Liver (tissue), 9 donors: ENCODE measurements around the gene FARP1. TPM values are rescaled to one million over a fixed set of nuclear protein-coding genes. Genes with fewer than 3 reads are reported as not detected.

Experiments
- DNase-seq: peaks from one replicate; pipeline ENCODE4 v3.0.0-alpha.2; 2017; ENCODE audit warnings: low spot score
- H3K27ac ChIP-seq, 2 donors: one replicate each; pipeline ENCODE4 v1.7.0; 2013; ENCODE audit warnings: inconsistent platforms in 2 of 2, low read length in 2 of 2, control low read depth in 1 of 2, low read depth in 1 of 2, mild to moderate bottlenecking in 1 of 2
- H3K27me3 ChIP-seq, 4 donors: one replicate each; pipeline versions ENCODE4 v1.6.1 to v1.7.0; 2013; ENCODE audit warnings: low read length in 3 of 4, inconsistent platforms in 1 of 4, mild to moderate bottlenecking in 1 of 4, moderate library complexity in 1 of 4; ENCODE audit not compliant: control insufficient read depth in 4 of 4, insufficient read depth in 4 of 4
- H3K36me3 ChIP-seq, 4 donors: one replicate each; pipeline versions ENCODE4 v1.6.1 to v1.7.0; 2013; ENCODE audit warnings: low read length in 3 of 4, mild to moderate bottlenecking in 3 of 4, low read depth in 1 of 4, moderate library complexity in 1 of 4; ENCODE audit not compliant: control insufficient read depth in 4 of 4, insufficient read depth in 3 of 4
- H3K4me1 ChIP-seq, 4 donors: one replicate each; pipeline versions ENCODE4 v1.6.1 to v1.7.0; 2013; ENCODE audit warnings: low read length in 3 of 4, mild to moderate bottlenecking in 3 of 4, moderate library complexity in 1 of 4; ENCODE audit not compliant: control insufficient read depth in 4 of 4, insufficient read depth in 4 of 4
- H3K4me3 ChIP-seq, 3 donors: one replicate each; pipeline versions ENCODE4 v1.6.1 to v1.7.0; 2013; ENCODE audit warnings: low read length in 3 of 3, control low read depth in 1 of 3, low read depth in 1 of 3, mild to moderate bottlenecking in 1 of 3
- H3K9ac ChIP-seq, 2 donors: one replicate each; pipeline ENCODE4 v1.7.0; 2013; ENCODE audit warnings: low read length in 2 of 2, mild to moderate bottlenecking in 2 of 2, moderate library complexity in 2 of 2, control low read depth in 1 of 2, low read depth in 1 of 2
- H3K9me3 ChIP-seq, 4 donors: one replicate each; pipeline versions ENCODE4 v1.6.1 to v1.7.0; 2013; ENCODE audit warnings: low read length in 3 of 4; ENCODE audit not compliant: control insufficient read depth in 4 of 4
- EGR1 ChIP-seq, 2 donors: IDR thresholded peaks; 2 replicates each; pipeline ENCODE4 v1.6.1; 2016 to 2018; ENCODE audit warnings: antibody characterized with exemption in 2 of 2, low read depth in 2 of 2
- FOXA1 ChIP-seq: IDR thresholded peaks from 2 replicates; pipeline ENCODE4 v1.6.1; 2016; ENCODE audit warnings: antibody characterized with exemption
- FOXA2 ChIP-seq: IDR thresholded peaks from 2 replicates; pipeline ENCODE4 v1.6.1; 2016; ENCODE audit warnings: antibody characterized with exemption
- GABPA ChIP-seq, 2 donors: IDR thresholded peaks in 1 of 2; conservative IDR thresholded peaks in 1 of 2; 2 replicates each; pipeline ENCODE4 v1.6.1; 2016; ENCODE audit warnings: antibody characterized with exemption in 2 of 2, mild to moderate bottlenecking in 1 of 2, moderate library complexity in 1 of 2
- HNF4A ChIP-seq, 2 donors: conservative IDR thresholded peaks; 2 replicates each; pipeline ENCODE4 v1.6.1; 2016; ENCODE audit warnings: antibody characterized with exemption in 2 of 2, mild to moderate bottlenecking in 2 of 2
- HNF4G ChIP-seq: IDR thresholded peaks from 2 replicates; pipeline ENCODE4 v1.6.1; 2016; ENCODE audit warnings: antibody characterized with exemption
- JUND ChIP-seq, 2 donors: IDR thresholded peaks; 2 replicates each; pipeline ENCODE4 v1.6.1; 2016; ENCODE audit warnings: antibody characterized with exemption in 2 of 2
- NR2F2 ChIP-seq: IDR thresholded peaks from 2 replicates; pipeline ENCODE4 v1.6.1; 2016; ENCODE audit warnings: antibody characterized with exemption
- RAD21 ChIP-seq, 2 donors: IDR thresholded peaks; 2 replicates each; pipeline ENCODE4 v1.6.1; 2016; ENCODE audit warnings: antibody characterized with exemption in 2 of 2, mild to moderate bottlenecking in 2 of 2
- RXRA ChIP-seq, 2 donors: IDR thresholded peaks; 2 replicates each; pipeline ENCODE4 v1.6.1; 2017 to 2018; ENCODE audit warnings: antibody characterized with exemption in 2 of 2, mild to moderate bottlenecking in 1 of 2
- SP1 ChIP-seq: IDR thresholded peaks from 2 replicates; pipeline ENCODE4 v1.6.1; 2018; ENCODE audit warnings: antibody characterized with exemption, mild to moderate bottlenecking
- TAF1 ChIP-seq: conservative IDR thresholded peaks from 2 replicates; pipeline ENCODE4 v1.6.1; 2016; ENCODE audit warnings: antibody characterized with exemption, mild to moderate bottlenecking
- YY1 ChIP-seq: IDR thresholded peaks from 2 replicates; pipeline ENCODE4 v1.6.1; 2016; ENCODE audit warnings: antibody characterized with exemption, mild to moderate bottlenecking
- WGBS: extraction: QIAGEN DNeasy Blood & Tissue Kit; methylation state at CpG from one replicate; pipeline ENCODE4 v1.1.7; 2013; 5-methylcytosine and 5-hydroxymethylcytosine counted together
- polyA plus RNA-seq, 2 donors: library from polyadenylated mRNA; stranded (reverse) in 1 of 2; unstranded in 1 of 2; fragments of 200-250 nt in 1 of 2; fragments of >200 nt in 1 of 2; fragmentation: Nextera tagmentation in 1 of 2; extraction: Ambion mirVana in 1 of 2; gene quantifications; one replicate each; pipeline versions ENCODE4 v1.2.1 to v1.2.3, GENCODE V29; 2013 to 2015
- total RNA-seq, 2 donors: library from RNA; depleted of rRNA; stranded (reverse); fragments of >200 nt; gene quantifications; one replicate each; pipeline ENCODE4 v1.2.3, GENCODE V29; 2014
- TF ChIP-seq, protein P1 (sequence below): IDR thresholded peaks from 2 replicates; pipeline ENCODE4 v1.6.1; 2016; ENCODE audit warnings: antibody characterized with exemption, mild to moderate bottlenecking
- TF ChIP-seq, protein P2 (sequence below): fragments of 150-350 bp; IDR thresholded peaks from 2 replicates; pipeline ENCODE4 v1.5.1; 2017; ENCODE audit warnings: improper control_type of control experiment, low read depth, low read length; ENCODE audit not compliant: missing input control
- TF ChIP-seq, protein P3 (sequence below): IDR thresholded peaks from 2 replicates; pipeline ENCODE4 v1.6.1; 2016; ENCODE audit warnings: antibody characterized with exemption
- donor health status: healthy.
- donor health status: healthy.
- donor health status: healthy.
- donor health status: healthy.
- donor health status: healthy.

Gene FARP1
- total and polyA plus RNA-seq, 4 donors = 28.4 to 62.6 (median 39.8) TPM

DNA sequence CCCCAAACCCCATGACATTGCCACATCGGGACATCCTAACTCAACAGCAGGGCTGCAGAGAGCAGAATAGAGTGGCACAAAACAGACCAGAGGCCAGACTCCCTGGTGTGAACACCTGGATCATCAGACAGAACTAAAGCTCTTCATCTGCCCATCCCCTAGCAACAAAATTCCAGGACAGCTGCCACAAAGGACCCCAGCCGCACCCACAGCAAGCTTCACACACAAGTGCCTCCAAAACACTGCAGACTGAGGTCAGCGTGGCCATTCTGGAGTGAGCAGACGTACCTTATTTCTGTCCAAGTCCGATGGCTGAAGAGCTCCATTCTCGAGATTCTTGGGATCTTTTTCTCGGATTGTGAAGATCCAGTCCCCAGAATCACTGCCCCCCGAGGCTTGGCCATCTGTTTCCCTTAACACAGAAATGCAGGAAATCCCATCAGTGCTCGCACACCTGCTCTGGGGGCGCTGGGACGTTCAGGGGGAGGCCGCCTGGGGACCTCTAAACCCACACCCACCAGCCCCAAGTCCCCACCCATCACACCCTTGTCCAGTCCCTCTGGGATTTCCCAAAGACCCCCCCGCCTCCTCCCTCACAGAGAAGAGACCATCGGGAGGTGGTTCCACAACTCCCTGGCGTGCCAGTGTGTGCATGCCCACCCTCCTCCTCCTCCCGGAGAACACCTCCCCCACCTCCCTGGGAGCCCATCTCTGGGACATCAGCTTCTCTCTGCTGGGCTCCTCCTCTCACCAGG, 318.8 kb downstream of the FARP1 start:
- Histone ChIP-seq H3K27me3 (no peaks in the 10 kb centered on the region), H3K36me3 (peaks cover 12 to 56% (median 41%) of the 10 kb centered on the region in 4 donors), H3K27ac (no peak overlapping the region), H3K4me3 (no peak overlapping the region), H3K4me1 (peaks cover 0 to 3% (median 1%) of the 10 kb centered on the region in 4 donors), H3K9me3 (no peaks in the 10 kb centered on the region), H3K9ac (no peak overlapping the region)
- no peak for TF ChIP-seq EGR1 (IDR thresholded peaks at IDR 0.05; ENCODE audit: low read depth in 2 of 2)
- TF ChIP-seq RXRA (IDR thresholded peaks at IDR 0.05) = no peak
- no peak for TF ChIP-seq FOXA2
- no peak for TF ChIP-seq HNF4A (conservative IDR thresholded peaks at IDR 0.05)
- TF ChIP-seq, protein P1, sequence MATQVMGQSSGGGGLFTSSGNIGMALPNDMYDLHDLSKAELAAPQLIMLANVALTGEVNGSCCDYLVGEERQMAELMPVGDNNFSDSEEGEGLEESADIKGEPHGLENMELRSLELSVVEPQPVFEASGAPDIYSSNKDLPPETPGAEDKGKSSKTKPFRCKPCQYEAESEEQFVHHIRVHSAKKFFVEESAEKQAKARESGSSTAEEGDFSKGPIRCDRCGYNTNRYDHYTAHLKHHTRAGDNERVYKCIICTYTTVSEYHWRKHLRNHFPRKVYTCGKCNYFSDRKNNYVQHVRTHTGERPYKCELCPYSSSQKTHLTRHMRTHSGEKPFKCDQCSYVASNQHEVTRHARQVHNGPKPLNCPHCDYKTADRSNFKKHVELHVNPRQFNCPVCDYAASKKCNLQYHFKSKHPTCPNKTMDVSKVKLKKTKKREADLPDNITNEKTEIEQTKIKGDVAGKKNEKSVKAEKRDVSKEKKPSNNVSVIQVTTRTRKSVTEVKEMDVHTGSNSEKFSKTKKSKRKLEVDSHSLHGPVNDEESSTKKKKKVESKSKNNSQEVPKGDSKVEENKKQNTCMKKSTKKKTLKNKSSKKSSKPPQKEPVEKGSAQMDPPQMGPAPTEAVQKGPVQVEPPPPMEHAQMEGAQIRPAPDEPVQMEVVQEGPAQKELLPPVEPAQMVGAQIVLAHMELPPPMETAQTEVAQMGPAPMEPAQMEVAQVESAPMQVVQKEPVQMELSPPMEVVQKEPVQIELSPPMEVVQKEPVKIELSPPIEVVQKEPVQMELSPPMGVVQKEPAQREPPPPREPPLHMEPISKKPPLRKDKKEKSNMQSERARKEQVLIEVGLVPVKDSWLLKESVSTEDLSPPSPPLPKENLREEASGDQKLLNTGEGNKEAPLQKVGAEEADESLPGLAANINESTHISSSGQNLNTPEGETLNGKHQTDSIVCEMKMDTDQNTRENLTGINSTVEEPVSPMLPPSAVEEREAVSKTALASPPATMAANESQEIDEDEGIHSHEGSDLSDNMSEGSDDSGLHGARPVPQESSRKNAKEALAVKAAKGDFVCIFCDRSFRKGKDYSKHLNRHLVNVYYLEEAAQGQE = no peak
- no peak for TF ChIP-seq YY1
- TF ChIP-seq SP1 = no peak
- TF ChIP-seq FOXA1 = no peak
- no peak for TF ChIP-seq NR2F2
- TF ChIP-seq JUND (IDR thresholded peaks at IDR 0.05) = no peak
- no peak for TF ChIP-seq RAD21 (IDR thresholded peaks at IDR 0.05)
- 96% methylated on average over 16 of the region's 16 CpGs for WGBS
- no peak for DNase-seq

DNA sequence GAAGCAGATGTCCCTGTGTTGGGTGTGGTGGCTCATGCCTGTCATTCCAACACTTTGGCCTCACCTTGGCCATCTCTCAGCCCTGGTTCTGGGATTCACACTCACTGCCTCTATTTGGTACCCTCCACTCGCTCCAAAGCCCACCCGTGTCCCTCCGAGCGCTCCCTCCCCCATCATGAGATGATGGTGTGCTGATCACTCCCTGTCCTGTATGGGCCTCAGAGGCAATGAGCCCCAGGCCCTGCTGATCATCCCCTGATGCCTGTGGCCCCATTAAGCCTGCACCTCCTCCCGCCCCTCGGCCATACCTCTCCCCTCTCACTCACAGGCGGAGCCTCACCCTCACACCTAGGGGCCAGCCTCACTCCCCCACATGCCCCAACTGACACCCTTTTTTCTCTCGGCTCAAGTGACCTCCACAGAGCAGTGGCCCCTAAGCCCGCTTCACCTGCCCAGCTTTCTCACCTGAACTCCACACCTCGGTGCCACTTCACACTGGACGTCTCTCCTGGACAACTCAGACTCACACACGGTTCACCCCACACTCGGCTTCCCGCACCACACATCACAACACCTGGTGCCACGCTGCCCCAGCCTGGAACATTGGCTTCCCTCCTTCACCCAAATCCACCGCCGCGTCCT, 319.5 kb downstream of the FARP1 start:
- Histone ChIP-seq H3K27me3 (no peaks in the 10 kb centered on the region), H3K36me3 (peaks cover 10 to 51% (median 37%) of the 10 kb centered on the region in 4 donors), H3K9me3 (no peaks in the 10 kb centered on the region), H3K4me1 (peaks cover 0 to 10% (median 8%) of the 10 kb centered on the region in 4 donors), H3K27ac (no peak overlapping the region), H3K9ac (no peak overlapping the region), H3K4me3 (no peak overlapping the region)
- no peak for DNase-seq
- TF ChIP-seq RAD21 (IDR thresholded peaks at IDR 0.05) = no peak
- TF ChIP-seq HNF4G = no peak
- no peak for TF ChIP-seq FOXA1
- TF ChIP-seq TAF1 = no peak
- no peak for TF ChIP-seq NR2F2
- no peak for TF ChIP-seq SP1
- TF ChIP-seq, protein P2, sequence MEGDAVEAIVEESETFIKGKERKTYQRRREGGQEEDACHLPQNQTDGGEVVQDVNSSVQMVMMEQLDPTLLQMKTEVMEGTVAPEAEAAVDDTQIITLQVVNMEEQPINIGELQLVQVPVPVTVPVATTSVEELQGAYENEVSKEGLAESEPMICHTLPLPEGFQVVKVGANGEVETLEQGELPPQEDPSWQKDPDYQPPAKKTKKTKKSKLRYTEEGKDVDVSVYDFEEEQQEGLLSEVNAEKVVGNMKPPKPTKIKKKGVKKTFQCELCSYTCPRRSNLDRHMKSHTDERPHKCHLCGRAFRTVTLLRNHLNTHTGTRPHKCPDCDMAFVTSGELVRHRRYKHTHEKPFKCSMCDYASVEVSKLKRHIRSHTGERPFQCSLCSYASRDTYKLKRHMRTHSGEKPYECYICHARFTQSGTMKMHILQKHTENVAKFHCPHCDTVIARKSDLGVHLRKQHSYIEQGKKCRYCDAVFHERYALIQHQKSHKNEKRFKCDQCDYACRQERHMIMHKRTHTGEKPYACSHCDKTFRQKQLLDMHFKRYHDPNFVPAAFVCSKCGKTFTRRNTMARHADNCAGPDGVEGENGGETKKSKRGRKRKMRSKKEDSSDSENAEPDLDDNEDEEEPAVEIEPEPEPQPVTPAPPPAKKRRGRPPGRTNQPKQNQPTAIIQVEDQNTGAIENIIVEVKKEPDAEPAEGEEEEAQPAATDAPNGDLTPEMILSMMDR = no peak
- TF ChIP-seq GABPA (IDR thresholded peaks at IDR 0.05 in 1 of 2, conservative IDR thresholded peaks at IDR 0.05 in 1 of 2) = no peak
- TF ChIP-seq YY1 = no peak
- TF ChIP-seq, protein P3, sequence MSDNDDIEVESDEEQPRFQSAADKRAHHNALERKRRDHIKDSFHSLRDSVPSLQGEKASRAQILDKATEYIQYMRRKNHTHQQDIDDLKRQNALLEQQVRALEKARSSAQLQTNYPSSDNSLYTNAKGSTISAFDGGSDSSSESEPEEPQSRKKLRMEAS = no peak
- TF ChIP-seq EGR1 (IDR thresholded peaks at IDR 0.05; ENCODE audit: low read depth in 2 of 2) = no peak
- TF ChIP-seq, protein P1 = no peak
- TF ChIP-seq RXRA (IDR thresholded peaks at IDR 0.05) = no peak
- TF ChIP-seq FOXA2 = no peak
- WGBS = 98% methylated on average over 18 of the region's 18 CpGs
